ENCODE results near the gene RENBP.

GRCh38 chrX:153965406-153965805 is 21.0 kb upstream of the RENBP start:
- TF ChIP-seq POLR2A (IDR thresholded peaks at IDR 0.05; ENCODE audit: low read depth, low read length) (no peak), POLR2AphosphoS5 (IDR thresholded peaks at IDR 0.05; ENCODE audit: low read depth, low read length) (no peak), SPI1 (IDR thresholded peaks at IDR 0.05; ENCODE audit: low read depth, low read length) (no peak), TAF1 (IDR thresholded peaks at IDR 0.05; ENCODE audit: low read depth, low read length) (no peak), POU2F2 (IDR thresholded peaks at IDR 0.05; ENCODE audit: low read depth, low read length) (no peak)
